ENCODE data around the gene CD52. TPM values are rescaled to one million over a fixed set of nuclear protein-coding genes. Genes with fewer than 3 reads are reported as not detected.
A peak's percentile ranks its signal among the peaks of the same experiment; 100 is the strongest.

CD52 gene
- total and polyA plus RNA-seq, 2 donors (not counting 3 experiments of a cell fraction or from before 2014, with no cell fraction given): not detected

GRCh38 chr1:26350701-26351589, 33.2 kb downstream of the CD52 start:
- H3K9ac ChIP-seq (replicated peaks; ENCODE audit: extremely low read depth, insufficient read depth, low read length): peak overlapping the region; percentile 41
- H3K4me3 ChIP-seq (replicated peaks in 1 of 3; ENCODE audit: insufficient read depth in 1 of 3, low read depth in 1 of 3, low read length in 3 of 3): no peak overlapping the region
- no peaks in the 10 kb centered on the region for H3K36me3 ChIP-seq (ENCODE audit: control insufficient read depth in 2 of 2, extremely low read depth in 1 of 2, insufficient read depth in 2 of 2, low read length in 2 of 2)
- peak; percentile 76 for FAIRE-seq
- H3K9me3 ChIP-seq (replicated peaks; ENCODE audit: control insufficient read depth, insufficient read depth, low read length): no peaks in the 10 kb centered on the region
- peaks cover 15% of the 10 kb centered on the region for H3K4me1 ChIP-seq (ENCODE audit: control insufficient read depth, extremely low read depth, insufficient read depth, low read length)
- intact Hi-C loops (cut with micrococcal nuclease) (no loop called here), dilution Hi-C loops (cut with MboI; ENCODE audit: extremely low pct_ligation_motif_present, low sequenced_read_pairs) (no loop called here)
- no peaks in the 10 kb centered on the region for H3K9me1 ChIP-seq (replicated peaks; ENCODE audit: control insufficient read depth, extremely low read depth, insufficient read depth, low read length)
- no peaks in the 10 kb centered on the region for H4K20me1 ChIP-seq (replicated peaks; ENCODE audit: control insufficient read depth, extremely low read depth, insufficient read depth, low read length)
- DNase-seq (ENCODE audit: low read depth, low spot score): peak; percentile 72
- H3K4me2 ChIP-seq (ENCODE audit: insufficient read depth, low read length): peak overlapping the region; percentile 42
- POLR2A ChIA-PET: no interaction called here
- peak; percentile 56 for TF ChIP-seq POLR2AphosphoS5 (IDR thresholded peaks at IDR 0.05; ENCODE audit: insufficient read depth, low read depth, low read length)
- no peak for TF ChIP-seq JUN (IDR thresholded peaks at IDR 0.05; ENCODE audit: borderline replicate concordance, insufficient read depth, insufficient read length, low read depth)
- peak; percentile 69 for TF ChIP-seq FOS (IDR thresholded peaks at IDR 0.05; ENCODE audit: borderline replicate concordance, insufficient read depth, low read length)
- CTCF ChIA-PET: interaction anchor here (0.6 to 1.5 kb wide), 5 partner anchors 11 to 66 kb away, joined by 3 to 6 read pairs (median 4); no protein-coding TSS in a partner anchor
- no peaks in the 10 kb centered on the region for H3K27me3 ChIP-seq (ENCODE audit: control insufficient read depth in 2 of 2, insufficient read depth in 2 of 2, low read length in 2 of 2)
- no peaks in the 10 kb centered on the region for H3K79me2 ChIP-seq (ENCODE audit: control insufficient read depth, insufficient read depth, low read length)
- peak overlapping the region; percentile 51 for H3K27ac ChIP-seq (ENCODE audit: insufficient read depth, low read depth, low read length)
- H2AFZ ChIP-seq (ENCODE audit: low read depth, low read length): no peak overlapping the region
- no TSS peak for BruUV-seq (replicated peaks)

- BruUV-seq (replicated peaks): no TSS peak
- Histone ChIP-seq H3K27ac (ENCODE audit: insufficient read depth, low read depth, low read length) (peak overlapping the region; percentile 51), H3K9me3 (replicated peaks; ENCODE audit: control insufficient read depth, insufficient read depth, low read length) (no peaks in the 10 kb centered on the region), H3K27me3 (ENCODE audit: control insufficient read depth in 2 of 2, insufficient read depth in 2 of 2, low read length in 2 of 2) (no peaks in the 10 kb centered on the region), H3K9me1 (replicated peaks; ENCODE audit: control insufficient read depth, extremely low read depth, insufficient read depth, low read length) (no peaks in the 10 kb centered on the region), H3K79me2 (ENCODE audit: control insufficient read depth, insufficient read depth, low read length) (no peaks in the 10 kb centered on the region), H4K20me1 (replicated peaks; ENCODE audit: control insufficient read depth, extremely low read depth, insufficient read depth, low read length) (no peaks in the 10 kb centered on the region), H3K9ac (replicated peaks; ENCODE audit: extremely low read depth, insufficient read depth, low read length) (no peak overlapping the region), H3K36me3 (ENCODE audit: control insufficient read depth in 2 of 2, extremely low read depth in 1 of 2, insufficient read depth in 2 of 2, low read length in 2 of 2) (no peaks in the 10 kb centered on the region), H3K4me3 (replicated peaks in 1 of 3; ENCODE audit: insufficient read depth in 1 of 3, low read depth in 1 of 3, low read length in 3 of 3) (no peak overlapping the region), H3K4me2 (ENCODE audit: insufficient read depth, low read length) (no peak overlapping the region), H3K4me1 (ENCODE audit: control insufficient read depth, extremely low read depth, insufficient read depth, low read length) (peaks cover 15% of the 10 kb centered on the region), H2AFZ (ENCODE audit: low read depth, low read length) (no peak overlapping the region)
- dilution Hi-C loops (cut with MboI; ENCODE audit: extremely low pct_ligation_motif_present, low sequenced_read_pairs): no loop called here
- CTCF ChIA-PET: interaction anchor here (1.1 to 1.5 kb wide), 2 partner anchors 12 to 65 kb away, joined by 3 to 5 read pairs; no protein-coding TSS in a partner anchor
- FAIRE-seq (no peak), DNase-seq (ENCODE audit: low read depth, low spot score) (no peak)
- intact Hi-C loops (cut with micrococcal nuclease): no loop called here
- TF ChIP-seq MYC (IDR thresholded peaks at IDR 0.05; ENCODE audit: low read depth, low read length): no peak
- TF ChIP-seq, protein P1, sequence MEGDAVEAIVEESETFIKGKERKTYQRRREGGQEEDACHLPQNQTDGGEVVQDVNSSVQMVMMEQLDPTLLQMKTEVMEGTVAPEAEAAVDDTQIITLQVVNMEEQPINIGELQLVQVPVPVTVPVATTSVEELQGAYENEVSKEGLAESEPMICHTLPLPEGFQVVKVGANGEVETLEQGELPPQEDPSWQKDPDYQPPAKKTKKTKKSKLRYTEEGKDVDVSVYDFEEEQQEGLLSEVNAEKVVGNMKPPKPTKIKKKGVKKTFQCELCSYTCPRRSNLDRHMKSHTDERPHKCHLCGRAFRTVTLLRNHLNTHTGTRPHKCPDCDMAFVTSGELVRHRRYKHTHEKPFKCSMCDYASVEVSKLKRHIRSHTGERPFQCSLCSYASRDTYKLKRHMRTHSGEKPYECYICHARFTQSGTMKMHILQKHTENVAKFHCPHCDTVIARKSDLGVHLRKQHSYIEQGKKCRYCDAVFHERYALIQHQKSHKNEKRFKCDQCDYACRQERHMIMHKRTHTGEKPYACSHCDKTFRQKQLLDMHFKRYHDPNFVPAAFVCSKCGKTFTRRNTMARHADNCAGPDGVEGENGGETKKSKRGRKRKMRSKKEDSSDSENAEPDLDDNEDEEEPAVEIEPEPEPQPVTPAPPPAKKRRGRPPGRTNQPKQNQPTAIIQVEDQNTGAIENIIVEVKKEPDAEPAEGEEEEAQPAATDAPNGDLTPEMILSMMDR (IDR thresholded peaks at IDR 0.05; ENCODE audit: extremely low read depth in 1 of 2, insufficient read depth in 1 of 2, low read depth in 1 of 2, low read length in 2 of 2): no peak
- TF ChIP-seq EZH2 (IDR thresholded peaks at IDR 0.05; ENCODE audit: borderline replicate concordance, low read depth, low read length, severe bottlenecking): no peak
- no peak for TF ChIP-seq JUN (IDR thresholded peaks at IDR 0.05; ENCODE audit: borderline replicate concordance, insufficient read depth, insufficient read length, low read depth)
- TF ChIP-seq POLR2A (IDR thresholded peaks at IDR 0.05; ENCODE audit: low read depth, low read length): no peak
- TF ChIP-seq MAX (IDR thresholded peaks at IDR 0.05; ENCODE audit: insufficient read depth, insufficient read length): no peak
- TF ChIP-seq POLR2AphosphoS5 (IDR thresholded peaks at IDR 0.05; ENCODE audit: insufficient read depth, low read depth, low read length): no peak
- no peak for TF ChIP-seq GATA2 (IDR thresholded peaks at IDR 0.05; ENCODE audit: insufficient read depth, insufficient read length, low read depth, low read length)
- no peak for TF ChIP-seq FOS (IDR thresholded peaks at IDR 0.05; ENCODE audit: borderline replicate concordance, insufficient read depth, low read length)
- POLR2A ChIA-PET: no interaction called here
These were observed 34.0 kb downstream of the CD52 start for GRCh38 chr1:26351590-26352337.
